Sigmoid colon (tissue), 7 donors: Measurements from ENCODE around the gene UBC. TPM values are rescaled to one million over a fixed set of nuclear protein-coding genes. Genes with fewer than 3 reads are reported as not detected.

Experiments
- DNase-seq: peaks from one replicate; pipeline ENCODE4 v3.0.0-alpha.2; 2019
- H3K27ac ChIP-seq, 4 donors: fragments of 200-600 bp; sonication (generic); one replicate each; pipeline ENCODE4 v1.5.1; 2016 to 2019; ENCODE audit warnings: mild to moderate bottlenecking in 1 of 4
- H3K27me3 ChIP-seq, 3 donors: fragments of 200-600 bp; sonication (generic); one replicate each; pipeline ENCODE4 v1.5.1; 2019; ENCODE audit warnings: mild to moderate bottlenecking in 1 of 3
- H3K36me3 ChIP-seq, 4 donors: fragments of 200-600 bp; sonication (generic); one replicate each; pipeline ENCODE4 v1.5.1; 2016 to 2019
- H3K4me1 ChIP-seq, 4 donors: fragments of 200-600 bp; sonication (generic); one replicate each; pipeline ENCODE4 v1.5.1; 2017 to 2019
- H3K4me3 ChIP-seq, 4 donors: fragments of 200-600 bp; sonication (generic); one replicate each; pipeline ENCODE4 v1.5.1; 2017 to 2019; ENCODE audit warnings: mild to moderate bottlenecking in 2 of 4, moderate library complexity in 1 of 4
- H3K9me3 ChIP-seq, 4 donors: fragments of 200-600 bp in 3 of 4; sonication (generic) in 3 of 4; one replicate each; pipeline versions ENCODE4 v1.5.1 to v1.6.1; 2013 to 2019
- EP300 ChIP-seq, 4 donors: sonication (generic); formaldehyde crosslinking; IDR thresholded peaks; one replicate each; pipeline ENCODE4 v1.6.1; 2017; ENCODE audit warnings: antibody characterized with exemption in 4 of 4
- POLR2A ChIP-seq, 2 donors: fragments of 450-650 bp; IDR thresholded peaks; one replicate each; pipeline ENCODE4 v1.6.1; 2016; ENCODE audit warnings: antibody characterized with exemption in 2 of 2, mild to moderate bottlenecking in 2 of 2, moderate library complexity in 2 of 2
- POLR2AphosphoS5 ChIP-seq, 4 donors: sonication (generic); formaldehyde crosslinking; IDR thresholded peaks; one replicate each; pipeline ENCODE4 v1.6.1; 2017; ENCODE audit warnings: antibody characterized with exemption in 4 of 4
- WGBS, 2 donors: extraction: QIAGEN DNeasy Blood & Tissue Kit; methylation state at CpG; one replicate each; pipeline ENCODE4 v1.1.7; 2013; 5-methylcytosine and 5-hydroxymethylcytosine counted together
- intact Hi-C: fragments of 100-400 bp; cut with DNase I; formaldehyde crosslinking; loops from one replicate; pipeline ENCODE4 v1.15.1; 2023
- polyA plus RNA-seq, 3 donors: library from polyadenylated mRNA; stranded (reverse); fragments of 200-250 nt; gene quantifications; one replicate each; pipeline ENCODE4 v1.2.3, GENCODE V29; 2013
- total RNA-seq, 4 donors: library from RNA; depleted of rRNA; stranded (reverse); fragments of >200 nt; gene quantifications; one replicate each; pipeline ENCODE4 v1.1.0, GENCODE V29; 2016
- TF ChIP-seq, protein P1 (sequence below), 4 experiments: fragments of 450-650 bp in 3 of 4; fragments of 200-600 bp in 1 of 4; IDR thresholded peaks; one replicate each; pipeline ENCODE4 v1.5.1; 2016 to 2019; ENCODE audit warnings: antibody characterized with exemption in 4 of 4, mild to moderate bottlenecking in 3 of 4, moderate library complexity in 2 of 4
- donor health status: healthy with polysubstance abuse.
- donor health status: Bipolar disorder and iron deficiency.
- donor health status: healthy.

Gene UBC
- total and polyA plus RNA-seq, 7 donors = 1,056 to 1,785 (median 1,251) TPM

DNA sequence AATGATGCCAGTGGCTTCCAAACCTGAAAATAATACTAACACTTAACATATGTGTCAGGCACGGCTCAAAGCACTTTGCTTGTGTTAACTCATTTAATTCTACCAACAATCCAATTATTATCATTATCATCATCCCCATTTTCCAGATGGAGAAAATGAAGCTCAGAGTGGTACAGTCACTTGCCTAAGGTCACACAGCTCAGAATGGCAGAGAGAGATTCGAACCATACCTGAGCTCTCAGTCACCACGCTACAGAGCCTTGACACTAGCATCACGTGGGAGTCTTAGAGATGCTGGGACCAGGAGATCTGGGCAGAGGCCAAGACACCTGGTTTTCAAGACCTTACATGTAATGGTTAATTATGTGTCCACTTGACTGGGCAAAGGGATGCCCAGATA lies 40.3 kb upstream of the UBC start:
- H3K4me1 ChIP-seq = no peaks in the 10 kb centered on the region
- H3K27ac ChIP-seq = no peak overlapping the region
- TF ChIP-seq POLR2A (IDR thresholded peaks at IDR 0.05) (no peak), POLR2AphosphoS5 (IDR thresholded peaks at IDR 0.05) (no peak), EP300 (IDR thresholded peaks at IDR 0.05) (no peak)
- TF ChIP-seq, protein P1, sequence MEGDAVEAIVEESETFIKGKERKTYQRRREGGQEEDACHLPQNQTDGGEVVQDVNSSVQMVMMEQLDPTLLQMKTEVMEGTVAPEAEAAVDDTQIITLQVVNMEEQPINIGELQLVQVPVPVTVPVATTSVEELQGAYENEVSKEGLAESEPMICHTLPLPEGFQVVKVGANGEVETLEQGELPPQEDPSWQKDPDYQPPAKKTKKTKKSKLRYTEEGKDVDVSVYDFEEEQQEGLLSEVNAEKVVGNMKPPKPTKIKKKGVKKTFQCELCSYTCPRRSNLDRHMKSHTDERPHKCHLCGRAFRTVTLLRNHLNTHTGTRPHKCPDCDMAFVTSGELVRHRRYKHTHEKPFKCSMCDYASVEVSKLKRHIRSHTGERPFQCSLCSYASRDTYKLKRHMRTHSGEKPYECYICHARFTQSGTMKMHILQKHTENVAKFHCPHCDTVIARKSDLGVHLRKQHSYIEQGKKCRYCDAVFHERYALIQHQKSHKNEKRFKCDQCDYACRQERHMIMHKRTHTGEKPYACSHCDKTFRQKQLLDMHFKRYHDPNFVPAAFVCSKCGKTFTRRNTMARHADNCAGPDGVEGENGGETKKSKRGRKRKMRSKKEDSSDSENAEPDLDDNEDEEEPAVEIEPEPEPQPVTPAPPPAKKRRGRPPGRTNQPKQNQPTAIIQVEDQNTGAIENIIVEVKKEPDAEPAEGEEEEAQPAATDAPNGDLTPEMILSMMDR (IDR thresholded peaks at IDR 0.05) = no peak
- 96 to 97% methylated on average over 4 of the region's 4 CpGs for WGBS, 2 donors
- no peak for DNase-seq
- no peaks in the 10 kb centered on the region for H3K27me3 ChIP-seq
- H3K4me3 ChIP-seq = no peak overlapping the region
- no peaks in the 10 kb centered on the region for H3K9me3 ChIP-seq
- intact Hi-C loops = no loop called here
- peaks cover 5 to 98% (median 52%) of the 10 kb centered on the region in 4 donors for H3K36me3 ChIP-seq

DNA sequence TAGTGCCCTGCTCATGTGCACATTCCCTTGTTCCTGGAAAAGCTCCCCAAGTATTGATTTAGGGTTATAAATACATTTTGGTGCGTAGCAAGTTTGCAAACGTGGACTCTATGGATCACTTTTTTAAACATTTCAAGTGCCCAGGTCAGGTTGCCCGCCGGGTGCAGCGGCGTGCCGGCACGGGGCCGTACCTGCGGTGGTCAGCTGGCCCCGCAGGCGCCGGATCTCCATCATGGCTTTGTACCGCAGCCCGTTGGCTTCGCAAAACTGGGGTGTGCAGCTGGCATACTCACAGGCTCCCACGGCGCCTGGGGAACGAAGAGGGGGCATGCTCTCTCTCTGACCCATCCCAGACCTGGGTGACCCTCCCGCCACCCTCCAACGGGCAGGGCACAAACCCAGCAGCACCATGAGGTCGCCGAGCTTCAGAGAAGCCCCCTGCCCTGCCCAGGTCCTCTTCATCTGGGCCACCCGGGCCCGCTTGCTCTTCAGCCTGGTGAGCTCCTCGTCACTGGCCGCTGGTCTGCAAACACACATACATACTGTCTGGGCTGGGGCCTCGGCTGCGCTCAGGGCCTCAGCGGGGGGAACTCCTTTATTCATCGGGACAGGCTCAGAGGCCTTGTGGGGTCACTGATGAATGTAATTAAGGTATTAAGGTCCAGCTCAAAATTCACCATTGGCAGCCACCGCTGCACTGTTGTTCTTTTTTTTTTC lies 39.4 kb upstream of the UBC start:
- WGBS, 2 donors = 94% methylated on average over 32 of the region's 32 CpGs
- Histone ChIP-seq H3K27ac (no peak overlapping the region), H3K9me3 (no peaks in the 10 kb centered on the region), H3K4me1 (no peaks in the 10 kb centered on the region), H3K4me3 (no peak overlapping the region), H3K36me3 (peaks cover 3 to 98% (median 51%) of the 10 kb centered on the region in 4 donors), H3K27me3 (no peaks in the 10 kb centered on the region)
- no peak for TF ChIP-seq EP300 (IDR thresholded peaks at IDR 0.05)
- TF ChIP-seq POLR2AphosphoS5 (IDR thresholded peaks at IDR 0.05) = no peak
- TF ChIP-seq POLR2A (IDR thresholded peaks at IDR 0.05) = no peak
- TF ChIP-seq, protein P1 (IDR thresholded peaks at IDR 0.05) = no peak
- DNase-seq = no peak
- intact Hi-C loops = no loop called here

DNA sequence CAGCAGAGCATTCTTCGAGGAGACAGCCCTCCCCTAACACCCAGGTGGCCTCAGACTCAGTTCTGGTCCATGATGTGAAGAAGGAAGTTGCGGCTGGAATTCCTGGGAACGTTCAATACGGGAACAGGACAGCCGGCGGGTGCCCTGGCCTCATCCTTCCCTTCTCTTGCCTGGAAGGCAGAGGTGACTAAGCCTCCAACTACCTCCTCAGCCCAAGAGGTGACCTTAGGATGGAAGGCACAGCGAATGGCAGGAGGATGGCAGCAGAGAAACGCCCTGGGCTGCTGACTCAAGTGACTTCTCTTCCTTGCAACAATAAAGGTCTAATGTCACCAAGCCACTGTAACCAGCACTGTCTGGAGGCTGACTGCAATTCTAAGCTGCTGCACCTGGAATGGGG lies 38.4 kb upstream of the UBC start:
- H3K36me3 ChIP-seq = peaks cover 3 to 95% (median 49%) of the 10 kb centered on the region in 4 donors
- intact Hi-C loops = no loop called here
- DNase-seq = no peak
- H3K4me1 ChIP-seq = no peaks in the 10 kb centered on the region
- H3K4me3 ChIP-seq = no peak overlapping the region
- 66 to 72% methylated on average over 8 of the region's 8 CpGs for WGBS, 2 donors
- H3K27ac ChIP-seq = no peak overlapping the region
- TF ChIP-seq POLR2AphosphoS5 (IDR thresholded peaks at IDR 0.05) (no peak), POLR2A (IDR thresholded peaks at IDR 0.05) (no peak), EP300 (IDR thresholded peaks at IDR 0.05) (no peak)
- TF ChIP-seq, protein P1 (IDR thresholded peaks at IDR 0.05) = no peak
- H3K27me3 ChIP-seq = no peaks in the 10 kb centered on the region
- H3K9me3 ChIP-seq = no peaks in the 10 kb centered on the region

DNA sequence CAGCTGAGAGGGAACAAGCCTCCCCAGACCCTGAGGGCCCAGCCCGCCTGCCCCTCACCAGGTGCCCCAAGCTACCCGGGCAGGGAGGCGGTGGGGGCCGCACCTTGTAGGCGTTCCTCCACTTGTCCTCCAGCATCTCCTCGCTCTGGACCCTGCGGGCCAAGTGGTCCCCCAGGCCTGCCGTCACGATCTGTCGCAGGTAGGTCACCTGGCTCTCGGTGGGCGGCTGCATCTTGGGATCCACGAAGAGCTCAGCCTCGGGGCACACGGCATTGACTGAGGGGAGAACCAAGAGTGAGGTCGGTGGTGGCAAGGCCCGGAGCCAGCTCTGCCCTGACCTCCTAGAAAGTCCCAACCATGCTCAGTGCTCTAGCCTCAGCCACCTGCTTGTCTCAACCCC lies 37.8 kb upstream of the UBC start:
- 92 to 93% methylated on average over 17 of the region's 17 CpGs for WGBS, 2 donors
- Histone ChIP-seq H3K36me3 (peaks cover 3 to 95% (median 50%) of the 10 kb centered on the region in 4 donors), H3K4me3 (no peak overlapping the region), H3K4me1 (no peaks in the 10 kb centered on the region), H3K9me3 (no peaks in the 10 kb centered on the region), H3K27me3 (no peaks in the 10 kb centered on the region), H3K27ac (no peak overlapping the region)
- intact Hi-C loops = no loop called here
- TF ChIP-seq, protein P1 (IDR thresholded peaks at IDR 0.05) = no peak
- TF ChIP-seq POLR2AphosphoS5 (IDR thresholded peaks at IDR 0.05) = no peak
- no peak for TF ChIP-seq EP300 (IDR thresholded peaks at IDR 0.05)
- TF ChIP-seq POLR2A (IDR thresholded peaks at IDR 0.05) = no peak
- DNase-seq = no peak
